ENCODE data around the gene TNFRSF14. TPM values are rescaled to one million over a fixed set of nuclear protein-coding genes. Genes with fewer than 3 reads are reported as not detected.

The TNFRSF14 gene
- total RNA-seq, 4 donors from 2014 or later = 34.4 to 94.6 (median 61.0) TPM

GRCh38 chr1:2559509-2560298, 3.5 kb downstream of the TNFRSF14 start:
- TF ChIP-seq CTCF (IDR thresholded peaks at IDR 0.05; ENCODE audit: low read depth) = no peak

GRCh38 chr1:2560299-2561073, 4.3 kb downstream of the TNFRSF14 start:
- TF ChIP-seq CTCF (IDR thresholded peaks at IDR 0.05; ENCODE audit: low read depth) = no peak

- no peak for TF ChIP-seq CTCF (IDR thresholded peaks at IDR 0.05; ENCODE audit: low read depth)
Measured at GRCh38 chr1:2561446-2561845, 5.3 kb downstream of the TNFRSF14 start.

- TF ChIP-seq CTCF (IDR thresholded peaks at IDR 0.05; ENCODE audit: low read depth) = no peak
Measured at GRCh38 chr1:2561898-2562895, 6.0 kb downstream of the TNFRSF14 start.

- TF ChIP-seq CTCF (IDR thresholded peaks at IDR 0.05; ENCODE audit: low read depth) = no peak
Measured at GRCh38 chr1:2563205-2563604, 7.0 kb downstream of the TNFRSF14 start.

GRCh38 chr1:2564006-2564814, 8.0 kb downstream of the TNFRSF14 start:
- no peak for TF ChIP-seq CTCF (IDR thresholded peaks at IDR 0.05; ENCODE audit: low read depth)

Measured in subcutaneous adipose tissue (tissue), 4 donors.